GM23338 (cell line): ENCODE results near the gene CDYL. TPM values are rescaled to one million over a fixed set of nuclear protein-coding genes. Genes with fewer than 3 reads are reported as not detected.

Experiments
- ATAC-seq: fragments of 200-7000 bp; cut with Tn5 transposase; 3 replicates; pipeline ENCODE4 v1.9.1; 2020
- DNase-seq: peaks from one replicate; pipeline ENCODE4 v3.0.0-alpha.2; 2015; ENCODE audit warnings: low spot score
- H2AFZ ChIP-seq: fragments of 200-600 bp; sonication (generic); 2 replicates; pipeline ENCODE4 v1.8.0; 2016; ENCODE audit warnings: antibody characterized with exemption, mild to moderate bottlenecking, moderate library complexity
- H3F3A ChIP-seq: fragments of 200-600 bp; sonication (generic); replicated peaks from 2 replicates; pipeline ENCODE4 v1.8.0; 2017; ENCODE audit warnings: antibody characterized with exemption, mixed run types, low read depth
- H3K27ac ChIP-seq: fragments of 200-600 bp; sonication (generic); 2 replicates; pipeline ENCODE4 v1.6.1; 2016; ENCODE audit warnings: low read depth
- H3K27me3 ChIP-seq: fragments of 200-600 bp; sonication (generic); 2 replicates; pipeline ENCODE4 v1.8.0; 2016; ENCODE audit warnings: mild to moderate bottlenecking, mixed run types, moderate library complexity; ENCODE audit not compliant: insufficient read depth
- H3K36me3 ChIP-seq: fragments of 200-600 bp; sonication (generic); 2 replicates; pipeline ENCODE4 v1.8.0; 2016; ENCODE audit warnings: mild to moderate bottlenecking; ENCODE audit not compliant: insufficient read depth
- H3K4me1 ChIP-seq: fragments of 200-600 bp; sonication (generic); 2 replicates; pipeline ENCODE4 v1.8.0; 2016; ENCODE audit warnings: mild to moderate bottlenecking, moderate library complexity; ENCODE audit not compliant: insufficient read depth
- H3K4me2 ChIP-seq: fragments of 200-600 bp; sonication (generic); 2 replicates; pipeline ENCODE4 v1.7.1; 2017; ENCODE audit warnings: mixed run types
- H3K4me3 ChIP-seq: fragments of 200-600 bp; sonication (generic); 2 replicates; pipeline ENCODE4 v1.6.1; 2016; ENCODE audit warnings: mixed run types
- H3K79me2 ChIP-seq: fragments of 200-600 bp; sonication (generic); replicated peaks from 2 replicates; pipeline ENCODE4 v1.8.0; 2017; ENCODE audit warnings: mild to moderate bottlenecking; ENCODE audit not compliant: insufficient read depth
- H3K9me2 ChIP-seq: fragments of 200-600 bp; sonication (generic); 2 replicates; pipeline ENCODE4 v1.8.0; 2017; ENCODE audit not compliant: insufficient read depth
- H4K20me1 ChIP-seq: fragments of 200-600 bp; sonication (generic); replicated peaks from 2 replicates; pipeline ENCODE4 v1.8.0; 2017; ENCODE audit warnings: mild to moderate bottlenecking; ENCODE audit not compliant: insufficient read depth
- H3K27ac Mint-ChIP-seq: 2 replicates; pipeline ENCODE4 v1.8.0; 2020; ENCODE audit warnings: inconsistent platforms, mild to moderate bottlenecking, moderate library complexity, mixed read lengths
- H3K27me3 Mint-ChIP-seq: 3 replicates; pipeline ENCODE4 v1.8.0; 2022; ENCODE audit warnings: low read depth, mild to moderate bottlenecking, moderate library complexity, mixed read lengths, inconsistent platforms; ENCODE audit not compliant: insufficient read depth, poor library complexity
- H3K36me3 Mint-ChIP-seq: 3 replicates; pipeline ENCODE4 v1.8.0; 2021; ENCODE audit warnings: low read depth, mild to moderate bottlenecking, inconsistent platforms, moderate library complexity, mixed read lengths
- H3K4me1 Mint-ChIP-seq: 3 replicates; pipeline ENCODE4 v1.8.0; 2020; ENCODE audit warnings: mild to moderate bottlenecking, inconsistent platforms, mixed read lengths
- H3K4me3 Mint-ChIP-seq: 3 replicates; pipeline ENCODE4 v1.8.0; 2021; ENCODE audit warnings: moderate library complexity, mild to moderate bottlenecking, inconsistent platforms, mixed read lengths
- H3K9me3 Mint-ChIP-seq: 3 replicates; pipeline ENCODE4 v1.8.0; 2020; ENCODE audit warnings: moderate library complexity, mild to moderate bottlenecking, inconsistent platforms, mixed read lengths
- CREB1 ChIP-seq: fragments of 250-450 bp; sonication (Bioruptor Pico); IDR thresholded peaks from 2 replicates; pipeline ENCODE4 v1.5.0; 2020; ENCODE audit warnings: low read depth, mild to moderate bottlenecking, moderate library complexity
- EZH2 ChIP-seq: fragments of 200-600 bp; sonication (generic); IDR thresholded peaks from one replicate; pipeline ENCODE4 v1.8.0; 2017; ENCODE audit warnings: antibody characterized with exemption, mild to moderate bottlenecking, low read depth; ENCODE audit not compliant: unreplicated experiment
- EZH2phosphoT487 ChIP-seq: fragments of 200-600 bp; sonication (generic); IDR thresholded peaks from one replicate; pipeline ENCODE4 v1.8.1; 2018; ENCODE audit warnings: antibody characterized with exemption; ENCODE audit not compliant: unreplicated experiment
- JUNB ChIP-seq: IDR thresholded peaks from one replicate; pipeline ENCODE4 v1.6.1; 2016; ENCODE audit warnings: antibody characterized with exemption; ENCODE audit not compliant: unreplicated experiment
- NANOG ChIP-seq: IDR thresholded peaks from 2 replicates; pipeline ENCODE4 v1.6.1; 2016; ENCODE audit warnings: antibody characterized with exemption, borderline replicate concordance
- POLR2AphosphoS5 ChIP-seq: IDR thresholded peaks from 2 replicates; pipeline ENCODE4 v1.6.1; 2016; ENCODE audit warnings: antibody characterized with exemption, low read depth
- ZNF114 ChIP-seq: fragments of 250-450 bp; sonication (Bioruptor Pico); IDR thresholded peaks from 2 replicates; pipeline ENCODE4 v1.5.0; 2020; ENCODE audit warnings: mild to moderate bottlenecking, moderate library complexity
- polyA plus RNA-seq: library from polyadenylated mRNA; unstranded; fragments of >200 nt; fragmentation: Nextera tagmentation; extraction: Ambion mirVana; gene quantifications from 2 replicates; pipeline ENCODE4 v1.2.1, GENCODE V29; 2016
- total RNA-seq: library from RNA; depleted of rRNA; stranded (reverse); fragments of >200 nt; shearing (Covaris generic); gene quantifications from 2 replicates; pipeline ENCODE4 v1.2.3, GENCODE V29; 2014
- TF ChIP-seq, protein P1 (sequence below): IDR thresholded peaks from 2 replicates; pipeline ENCODE4 v1.6.1; 2016; ENCODE audit warnings: antibody characterized with exemption
- TF ChIP-seq, protein P2 (sequence below), 2 experiments: fragments of 200-600 bp in 1 of 2; sonication (generic) in 1 of 2; conservative IDR thresholded peaks; 2 replicates each; pipeline versions ENCODE4 v1.5.1 to v1.6.1; 2016 to 2017; ENCODE audit warnings: antibody characterized with exemption in 2 of 2, low read depth in 2 of 2, mild to moderate bottlenecking in 2 of 2, moderate library complexity in 1 of 2
- TF ChIP-seq, protein P3 (sequence below): fragments of 250-450 bp; sonication (Bioruptor Pico); IDR thresholded peaks from 2 replicates; pipeline ENCODE4 v1.5.0; 2020; ENCODE audit warnings: mild to moderate bottlenecking, moderate library complexity

The CDYL gene
- total and polyA plus RNA-seq, 2 experiments from 2014 or later: 67.2 to 128 TPM

DNA sequence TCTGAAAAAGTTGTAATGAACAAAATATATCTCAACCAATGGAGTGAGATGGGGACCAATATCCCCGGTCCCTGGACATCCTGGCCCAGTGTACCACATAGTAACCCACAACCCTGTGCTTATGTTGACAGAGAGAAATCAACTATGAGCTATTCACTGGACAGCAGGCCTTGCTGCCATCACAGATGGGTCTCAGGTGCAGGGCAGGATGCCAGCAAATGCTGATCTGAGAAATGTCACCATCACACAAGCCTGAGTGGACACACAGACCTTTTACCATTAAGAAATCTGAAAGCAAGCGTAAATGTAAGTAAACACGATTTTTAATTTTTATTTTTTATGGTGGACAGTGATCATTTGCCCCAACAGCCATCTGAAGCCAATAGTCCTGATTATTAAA lies 218.5 kb downstream of the CDYL start (continued):
- TF ChIP-seq, protein P1, sequence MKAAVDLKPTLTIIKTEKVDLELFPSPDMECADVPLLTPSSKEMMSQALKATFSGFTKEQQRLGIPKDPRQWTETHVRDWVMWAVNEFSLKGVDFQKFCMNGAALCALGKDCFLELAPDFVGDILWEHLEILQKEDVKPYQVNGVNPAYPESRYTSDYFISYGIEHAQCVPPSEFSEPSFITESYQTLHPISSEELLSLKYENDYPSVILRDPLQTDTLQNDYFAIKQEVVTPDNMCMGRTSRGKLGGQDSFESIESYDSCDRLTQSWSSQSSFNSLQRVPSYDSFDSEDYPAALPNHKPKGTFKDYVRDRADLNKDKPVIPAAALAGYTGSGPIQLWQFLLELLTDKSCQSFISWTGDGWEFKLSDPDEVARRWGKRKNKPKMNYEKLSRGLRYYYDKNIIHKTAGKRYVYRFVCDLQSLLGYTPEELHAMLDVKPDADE: no peak
- TF ChIP-seq EZH2phosphoT487: no peak
- no peak for TF ChIP-seq NANOG

DNA sequence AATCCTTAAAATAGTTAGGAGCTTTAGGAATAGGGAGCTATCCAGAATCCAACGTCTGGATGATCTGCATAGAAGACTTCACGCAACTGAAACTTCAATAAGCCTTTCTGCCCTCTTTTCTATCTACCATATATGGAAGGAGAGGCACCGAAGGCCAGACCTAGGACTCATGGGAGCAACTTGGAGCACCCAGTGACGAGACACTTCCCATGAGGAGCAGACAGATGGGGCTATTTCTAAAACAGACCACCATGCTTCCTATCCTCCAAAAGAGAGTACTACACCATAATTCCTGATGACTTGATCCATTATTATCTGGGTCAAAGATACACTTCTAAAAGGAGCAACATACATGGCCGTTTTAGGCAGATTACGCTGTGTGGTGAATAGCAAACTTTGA lies 221.7 kb downstream of the CDYL start:
- H3K4me2 ChIP-seq: no peak overlapping the region
- TF ChIP-seq, protein P2, sequence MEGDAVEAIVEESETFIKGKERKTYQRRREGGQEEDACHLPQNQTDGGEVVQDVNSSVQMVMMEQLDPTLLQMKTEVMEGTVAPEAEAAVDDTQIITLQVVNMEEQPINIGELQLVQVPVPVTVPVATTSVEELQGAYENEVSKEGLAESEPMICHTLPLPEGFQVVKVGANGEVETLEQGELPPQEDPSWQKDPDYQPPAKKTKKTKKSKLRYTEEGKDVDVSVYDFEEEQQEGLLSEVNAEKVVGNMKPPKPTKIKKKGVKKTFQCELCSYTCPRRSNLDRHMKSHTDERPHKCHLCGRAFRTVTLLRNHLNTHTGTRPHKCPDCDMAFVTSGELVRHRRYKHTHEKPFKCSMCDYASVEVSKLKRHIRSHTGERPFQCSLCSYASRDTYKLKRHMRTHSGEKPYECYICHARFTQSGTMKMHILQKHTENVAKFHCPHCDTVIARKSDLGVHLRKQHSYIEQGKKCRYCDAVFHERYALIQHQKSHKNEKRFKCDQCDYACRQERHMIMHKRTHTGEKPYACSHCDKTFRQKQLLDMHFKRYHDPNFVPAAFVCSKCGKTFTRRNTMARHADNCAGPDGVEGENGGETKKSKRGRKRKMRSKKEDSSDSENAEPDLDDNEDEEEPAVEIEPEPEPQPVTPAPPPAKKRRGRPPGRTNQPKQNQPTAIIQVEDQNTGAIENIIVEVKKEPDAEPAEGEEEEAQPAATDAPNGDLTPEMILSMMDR (conservative IDR thresholded peaks at IDR 0.05; ENCODE audit: low read depth in 2 of 2): 0 out of 4 replicates have a peak, but pooled peaks of 1 of the 2 experiments have one; percentile 6
- no peak for TF ChIP-seq EZH2
- no peak for TF ChIP-seq CREB1 (CRISPR knock-in tag)
- H3K27ac Mint-ChIP-seq: no peak overlapping the region
- 0 out of 2 replicates have a peak, but pooled peaks cover 3% of the 10 kb centered on the region for H4K20me1 ChIP-seq
- DNase-seq: no peak
- no peaks in the 10 kb centered on the region; the same call in 1 of the 2 replicates for H3K4me1 ChIP-seq
- ATAC-seq: no peak
- H2AFZ ChIP-seq: no peak overlapping the region
- H3K4me3 ChIP-seq: no peak overlapping the region
- no peaks in the 10 kb centered on the region for H3K27me3 Mint-ChIP-seq
- H3K4me1 Mint-ChIP-seq: no peaks in the 10 kb centered on the region
- no peaks in the 10 kb centered on the region for H3K9me2 ChIP-seq
- H3K36me3 ChIP-seq: peaks cover 3% of the 10 kb centered on the region; the same call in 1 of the 2 replicates
- no peaks in the 10 kb centered on the region for H3F3A ChIP-seq
- no peaks in the 10 kb centered on the region for H3K79me2 ChIP-seq
- peaks cover 23% of the 10 kb centered on the region for H3K36me3 Mint-ChIP-seq
- no peak overlapping the region for H3K4me3 Mint-ChIP-seq
- no peaks in the 10 kb centered on the region for H3K9me3 Mint-ChIP-seq
- no peak overlapping the region for H3K27ac ChIP-seq
- H3K27me3 ChIP-seq: no peaks in the 10 kb centered on the region

DNA sequence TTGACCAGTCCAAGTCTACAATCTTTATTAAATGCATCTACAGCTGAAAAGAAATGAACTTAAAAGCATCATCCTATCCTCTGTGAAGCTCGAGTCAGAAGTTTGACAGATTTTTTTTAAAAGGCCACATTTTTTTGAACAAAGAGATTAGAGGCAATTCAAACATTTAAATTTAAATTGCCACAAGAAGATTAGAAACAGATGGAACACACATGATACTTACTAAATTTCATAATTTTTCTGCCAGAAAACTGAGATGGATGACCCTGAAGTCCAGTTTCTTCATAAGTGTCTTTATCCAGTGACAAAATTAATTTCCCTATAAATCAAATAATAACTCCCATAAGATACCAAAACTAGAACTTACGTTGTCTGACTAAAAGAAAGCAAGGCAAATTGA lies 223.4 kb downstream of the CDYL start:
- Mint-ChIP-seq H3K9me3 (no peaks in the 10 kb centered on the region), H3K36me3 (peaks cover 23% of the 10 kb centered on the region), H3K4me1 (peaks cover 4% of the 10 kb centered on the region), H3K27ac (no peak overlapping the region), H3K4me3 (no peak overlapping the region), H3K27me3 (peaks cover under 1% of the 10 kb centered on the region)
- Histone ChIP-seq H3K4me3 (no peak overlapping the region), H3K27ac (no peak overlapping the region), H3K4me2 (no peak overlapping the region), H3K27me3 (no peaks in the 10 kb centered on the region), H3K79me2 (no peaks in the 10 kb centered on the region), H4K20me1 (0 out of 2 replicates have a peak, but pooled peaks cover 3% of the 10 kb centered on the region), H3K36me3 (peaks cover 3% of the 10 kb centered on the region; the same call in 1 of the 2 replicates), H2AFZ (no peak overlapping the region), H3F3A (peaks cover 5% of the 10 kb centered on the region; the same call in 1 of the 2 replicates), H3K9me2 (no peaks in the 10 kb centered on the region), H3K4me1 (peaks cover 4% of the 10 kb centered on the region)
- DNase-seq (no peak), ATAC-seq (no peak)
- TF ChIP-seq POLR2AphosphoS5 (no peak), ZNF114 (CRISPR knock-in tag) (no peak), JUNB (no peak)
- TF ChIP-seq, protein P3, sequence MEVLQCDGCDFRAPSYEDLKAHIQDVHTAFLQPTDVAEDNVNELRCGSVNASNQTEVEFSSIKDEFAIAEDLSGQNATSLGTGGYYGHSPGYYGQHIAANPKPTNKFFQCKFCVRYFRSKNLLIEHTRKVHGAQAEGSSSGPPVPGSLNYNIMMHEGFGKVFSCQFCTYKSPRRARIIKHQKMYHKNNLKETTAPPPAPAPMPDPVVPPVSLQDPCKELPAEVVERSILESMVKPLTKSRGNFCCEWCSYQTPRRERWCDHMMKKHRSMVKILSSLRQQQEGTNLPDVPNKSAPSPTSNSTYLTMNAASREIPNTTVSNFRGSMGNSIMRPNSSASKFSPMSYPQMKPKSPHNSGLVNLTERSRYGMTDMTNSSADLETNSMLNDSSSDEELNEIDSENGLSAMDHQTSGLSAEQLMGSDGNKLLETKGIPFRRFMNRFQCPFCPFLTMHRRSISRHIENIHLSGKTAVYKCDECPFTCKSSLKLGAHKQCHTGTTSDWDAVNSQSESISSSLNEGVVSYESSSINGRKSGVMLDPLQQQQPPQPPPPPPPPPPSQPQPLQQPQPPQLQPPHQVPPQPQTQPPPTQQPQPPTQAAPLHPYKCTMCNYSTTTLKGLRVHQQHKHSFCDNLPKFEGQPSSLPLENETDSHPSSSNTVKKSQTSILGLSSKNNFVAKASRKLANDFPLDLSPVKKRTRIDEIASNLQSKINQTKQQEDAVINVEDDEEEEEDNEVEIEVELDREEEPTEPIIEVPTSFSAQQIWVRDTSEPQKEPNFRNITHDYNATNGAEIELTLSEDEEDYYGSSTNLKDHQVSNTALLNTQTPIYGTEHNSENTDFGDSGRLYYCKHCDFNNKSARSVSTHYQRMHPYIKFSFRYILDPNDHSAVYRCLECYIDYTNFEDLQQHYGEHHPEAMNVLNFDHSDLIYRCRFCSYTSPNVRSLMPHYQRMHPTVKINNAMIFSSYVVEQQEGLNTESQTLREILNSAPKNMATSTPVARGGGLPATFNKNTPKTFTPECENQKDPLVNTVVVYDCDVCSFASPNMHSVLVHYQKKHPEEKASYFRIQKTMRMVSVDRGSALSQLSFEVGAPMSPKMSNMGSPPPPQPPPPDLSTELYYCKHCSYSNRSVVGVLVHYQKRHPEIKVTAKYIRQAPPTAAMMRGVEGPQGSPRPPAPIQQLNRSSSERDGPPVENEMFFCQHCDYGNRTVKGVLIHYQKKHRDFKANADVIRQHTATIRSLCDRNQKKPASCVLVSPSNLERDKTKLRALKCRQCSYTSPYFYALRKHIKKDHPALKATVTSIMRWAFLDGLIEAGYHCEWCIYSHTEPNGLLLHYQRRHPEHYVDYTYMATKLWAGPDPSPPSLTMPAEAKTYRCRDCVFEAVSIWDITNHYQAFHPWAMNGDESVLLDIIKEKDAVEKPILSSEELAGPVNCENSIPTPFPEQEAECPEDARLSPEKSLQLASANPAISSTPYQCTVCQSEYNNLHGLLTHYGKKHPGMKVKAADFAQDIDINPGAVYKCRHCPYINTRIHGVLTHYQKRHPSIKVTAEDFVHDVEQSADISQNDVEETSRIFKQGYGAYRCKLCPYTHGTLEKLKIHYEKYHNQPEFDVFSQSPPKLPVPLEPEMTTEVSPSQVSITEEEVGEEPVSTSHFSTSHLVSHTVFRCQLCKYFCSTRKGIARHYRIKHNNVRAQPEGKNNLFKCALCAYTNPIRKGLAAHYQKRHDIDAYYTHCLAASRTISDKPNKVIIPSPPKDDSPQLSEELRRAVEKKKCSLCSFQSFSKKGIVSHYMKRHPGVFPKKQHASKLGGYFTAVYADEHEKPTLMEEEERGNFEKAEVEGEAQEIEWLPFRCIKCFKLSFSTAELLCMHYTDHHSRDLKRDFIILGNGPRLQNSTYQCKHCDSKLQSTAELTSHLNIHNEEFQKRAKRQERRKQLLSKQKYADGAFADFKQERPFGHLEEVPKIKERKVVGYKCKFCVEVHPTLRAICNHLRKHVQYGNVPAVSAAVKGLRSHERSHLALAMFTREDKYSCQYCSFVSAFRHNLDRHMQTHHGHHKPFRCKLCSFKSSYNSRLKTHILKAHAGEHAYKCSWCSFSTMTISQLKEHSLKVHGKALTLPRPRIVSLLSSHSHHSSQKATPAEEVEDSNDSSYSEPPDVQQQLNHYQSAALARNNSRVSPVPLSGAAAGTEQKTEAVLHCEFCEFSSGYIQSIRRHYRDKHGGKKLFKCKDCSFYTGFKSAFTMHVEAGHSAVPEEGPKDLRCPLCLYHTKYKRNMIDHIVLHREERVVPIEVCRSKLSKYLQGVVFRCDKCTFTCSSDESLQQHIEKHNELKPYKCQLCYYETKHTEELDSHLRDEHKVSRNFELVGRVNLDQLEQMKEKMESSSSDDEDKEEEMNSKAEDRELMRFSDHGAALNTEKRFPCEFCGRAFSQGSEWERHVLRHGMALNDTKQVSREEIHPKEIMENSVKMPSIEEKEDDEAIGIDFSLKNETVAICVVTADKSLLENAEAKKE (CRISPR knock-in tag): no peak
